ENCODE results near the gene CDH15.
"Not testable (repeated sequence)": the region's sequence is repeated elsewhere in the genome, so short reads cannot be mapped to it uniquely, and the experiment has no call there.

CDH15 gene

GRCh38 chr16:89242795-89243200, 71.2 kb downstream of the CDH15 start:
- no peak for DNase-seq

GRCh38 chr16:89243664-89244063, 72.1 kb downstream of the CDH15 start:
- DNase-seq, result no peak

GRCh38 chr16:89244264-89244663, 72.7 kb downstream of the CDH15 start:
- not testable (repeated sequence) for DNase-seq

GRCh38 chr16:89244754-89245153, 73.2 kb downstream of the CDH15 start:
- DNase-seq, result no peak
